Renal pelvis (tissue), 12 donors: Measurements from ENCODE around the gene NALF2. TPM values are rescaled to one million over a fixed set of nuclear protein-coding genes. Genes with fewer than 3 reads are reported as not detected.

ENCODE experiments used
- DNase-seq: peaks from one replicate; pipeline ENCODE4 v3.0.0-alpha.2; 2013
- long read RNA-seq, 16 experiments: transcript quantifications; one replicate each; lab custom pipeline, GENCODE V29; 2026
- polyA plus RNA-seq, 3 donors: library from polyadenylated mRNA; unstranded; fragments of 120-200 nt; gene quantifications; one replicate each; pipeline ENCODE4 v1.2.1, GENCODE V29; 2013; ENCODE audit not compliant: insufficient read length in 3 of 3

NALF2 gene
- under 1 TPM; 0.35 to 0.84 (median 0.55) TPM for polyA plus RNA-seq
- long read RNA-seq, donor 1, result 0 reads
- long read RNA-seq, donor 2, result 0 reads
- long read RNA-seq, donor 3, result 0 reads
- long read RNA-seq, donor 4, full-length matches to known transcripts, result 1 of 1 reads
- long read RNA-seq, donor 4, partial matches to known transcripts, result 0 of 1 reads
- long read RNA-seq, donor 4, other reads (novel, unspliced or antisense), result 0 of 1 reads
- long read RNA-seq, donor 5, result 0 reads
- long read RNA-seq, donor 6, result 0 reads
- long read RNA-seq, donor 7, result 0 reads
- long read RNA-seq, donor 8, result 0 reads
- long read RNA-seq, donor 9, result 0 reads
- long read RNA-seq, donor 10, result 0 reads
- long read RNA-seq, donor 11, result 0 reads
- long read RNA-seq, donor 12, result 0 reads
- long read RNA-seq, donor 13, result 0 reads
- long read RNA-seq, donor 14, full-length matches to known transcripts, result 1 of 1 reads
- long read RNA-seq, donor 14, partial matches to known transcripts, result 0 of 1 reads
- long read RNA-seq, donor 14, other reads (novel, unspliced or antisense), result 0 of 1 reads
- long read RNA-seq, donor 15, result 0 reads
- long read RNA-seq, donor 16, result 0 reads

- peak; percentile 77 for DNase-seq
Measured at GRCh38 chrX:69503782-69504625, at the start of gene NALF2. NALF2 (plus strand) TSS chrX:69504326; CDS start chrX:69505283, 957 bp downstream.

- no peak for DNase-seq
Measured at GRCh38 chrX:69457756-69458155, 46.4 kb upstream of the NALF2 start.

GRCh38 chrX:69466546-69466945 lies 37.6 kb upstream of the NALF2 start:
- DNase-seq, result no peak

GRCh38 chrX:69469975-69470374 lies 34.2 kb upstream of the NALF2 start:
- DNase-seq, result no peak

GRCh38 chrX:69489625-69490024 lies 14.5 kb upstream of the NALF2 start:
- DNase-seq, result no peak

- no peak for DNase-seq
Measured at GRCh38 chrX:69493193-69493592, 10.9 kb upstream of the NALF2 start.

- DNase-seq, result no peak
Measured at GRCh38 chrX:69493766-69494165, 10.4 kb upstream of the NALF2 start.

- DNase-seq, result no peak
Measured at GRCh38 chrX:69496183-69496582, 7.9 kb upstream of the NALF2 start.

GRCh38 chrX:69501429-69501828 lies 2.7 kb upstream of the NALF2 start:
- peak; percentile 57 for DNase-seq

GRCh38 chrX:69503228-69503781 lies 821 bp upstream of the NALF2 start:
- DNase-seq, result no peak

- DNase-seq, result no peak
Measured at GRCh38 chrX:69504626-69505612, 793 bp downstream of the NALF2 start.

- no peak for DNase-seq
Measured at GRCh38 chrX:69505772-69506616, 1.9 kb downstream of the NALF2 start.

- DNase-seq, result no peak
Measured at GRCh38 chrX:69506617-69507499, 2.7 kb downstream of the NALF2 start.

- DNase-seq, result no peak
Measured at GRCh38 chrX:69507500-69507789, 3.3 kb downstream of the NALF2 start.

GRCh38 chrX:69508610-69509009 lies 4.5 kb downstream of the NALF2 start:
- DNase-seq, result no peak

- DNase-seq, result no peak
Measured at GRCh38 chrX:69510137-69510715, 6.1 kb downstream of the NALF2 start.

- no peak for DNase-seq
Measured at GRCh38 chrX:69510914-69511513, 6.9 kb downstream of the NALF2 start.

GRCh38 chrX:69522052-69522451 lies 17.9 kb downstream of the NALF2 start:
- DNase-seq, result no peak
